Neural progenitor cell (in vitro differentiated cells): ENCODE results near the gene NOS1AP. TPM values are rescaled to one million over a fixed set of nuclear protein-coding genes. Genes with fewer than 3 reads are reported as not detected.

ENCODE experiments used
- DNase-seq: peaks from one replicate; pipeline ENCODE4 v3.0.0-alpha.2; 2016; ENCODE audit warnings: low spot score
- H2AFZ ChIP-seq: fragments of 200-600 bp; sonication (generic); replicated peaks from 2 replicates; pipeline ENCODE4 v1.6.1; 2016; ENCODE audit warnings: antibody characterized with exemption
- H3F3A ChIP-seq: fragments of 200-600 bp; sonication (generic); 2 replicates; pipeline ENCODE4 v1.6.1; 2016; ENCODE audit warnings: antibody characterized with exemption, low read depth
- H3K27ac ChIP-seq: fragments of 200-600 bp; sonication (generic); 2 replicates; pipeline ENCODE4 v1.5.1; 2016; ENCODE audit warnings: mild to moderate bottlenecking
- H3K27me3 ChIP-seq: fragments of 200-600 bp; sonication (generic); 2 replicates; pipeline ENCODE4 v1.6.1; 2016; ENCODE audit warnings: mild to moderate bottlenecking, moderate library complexity
- H3K36me3 ChIP-seq: fragments of 200-600 bp; sonication (generic); 2 replicates; pipeline ENCODE4 v1.5.1; 2016
- H3K4me1 ChIP-seq: fragments of 200-600 bp; sonication (generic); 2 replicates; pipeline ENCODE4 v1.6.1; 2016; ENCODE audit warnings: mixed run types
- H3K4me2 ChIP-seq: fragments of 200-600 bp; sonication (generic); 2 replicates; pipeline ENCODE4 v1.6.1; 2016
- H3K4me3 ChIP-seq: fragments of 200-600 bp; sonication (generic); 2 replicates; pipeline ENCODE4 v1.5.1; 2016
- H3K79me2 ChIP-seq: fragments of 200-600 bp; sonication (generic); 2 replicates; pipeline ENCODE4 v1.6.1; 2016; ENCODE audit warnings: low read depth
- H3K9ac ChIP-seq: fragments of 200-600 bp; sonication (generic); 2 replicates; pipeline ENCODE4 v1.6.1; 2016
- H3K9me3 ChIP-seq: fragments of 200-600 bp; sonication (generic); 2 replicates; pipeline ENCODE4 v1.5.1; 2016; ENCODE audit warnings: low read depth
- H4K20me1 ChIP-seq: fragments of 200-600 bp; sonication (generic); 2 replicates; pipeline ENCODE4 v1.6.1; 2016; ENCODE audit warnings: low read depth
- H3K27ac Mint-ChIP-seq: 3 replicates; pipeline ENCODE4 v1.8.0; 2021; ENCODE audit warnings: mixed read lengths
- H3K27me3 Mint-ChIP-seq: 2 replicates; pipeline ENCODE4 v1.8.0; 2022; ENCODE audit warnings: low read depth, mild to moderate bottlenecking, inconsistent platforms, moderate library complexity, mixed read lengths; ENCODE audit not compliant: insufficient read depth
- H3K36me3 Mint-ChIP-seq: 3 replicates; pipeline ENCODE4 v1.8.0; 2021; ENCODE audit warnings: mixed read lengths
- H3K4me1 Mint-ChIP-seq: 3 replicates; pipeline ENCODE4 v1.8.0; 2021; ENCODE audit warnings: mixed read lengths
- H3K4me3 Mint-ChIP-seq: 3 replicates; pipeline ENCODE4 v1.8.0; 2021; ENCODE audit warnings: mild to moderate bottlenecking, moderate library complexity, mixed read lengths
- H3K9me3 Mint-ChIP-seq: 3 replicates; pipeline ENCODE4 v1.8.0; 2020; ENCODE audit warnings: mixed read lengths
- CTCF ChIP-seq: fragments of 200-600 bp; sonication (generic); IDR thresholded peaks from 2 replicates; pipeline ENCODE4 v1.5.1; 2017; ENCODE audit warnings: antibody characterized with exemption, mild to moderate bottlenecking
- EZH2 ChIP-seq: fragments of 200-600 bp; sonication (generic); IDR thresholded peaks from 2 replicates; pipeline ENCODE4 v1.6.1; 2017; ENCODE audit warnings: antibody characterized with exemption, mild to moderate bottlenecking, moderate library complexity
- EZH2phosphoT487 ChIP-seq: fragments of 200-600 bp; sonication (generic); IDR thresholded peaks from 2 replicates; pipeline ENCODE4 v1.6.1; 2017; ENCODE audit warnings: antibody characterized with exemption
- total RNA-seq: library from RNA; depleted of rRNA; stranded (reverse); fragments of >200 nt; gene quantifications from 2 replicates; pipeline ENCODE4 v1.2.3, GENCODE V29; 2015; ENCODE audit warnings: low replicate concordance

NOS1AP gene
- total RNA-seq, 1 donor from 2014 or later: 2.4 TPM

- peaks cover 22% of the 10 kb centered on the region for H3K4me1 Mint-ChIP-seq
- Histone ChIP-seq H3F3A (peaks cover 17% of the 10 kb centered on the region), H3K9me3 (no peaks in the 10 kb centered on the region), H3K9ac (no peak overlapping the region), H3K27ac (no peak overlapping the region), H3K79me2 (no peaks in the 10 kb centered on the region), H4K20me1 (no peaks in the 10 kb centered on the region), H3K4me3 (no peak overlapping the region), H3K27me3 (peaks cover 61% of the 10 kb centered on the region), H2AFZ (no peak overlapping the region), H3K36me3 (no peaks in the 10 kb centered on the region), H3K4me1 (peaks cover 14% of the 10 kb centered on the region), H3K4me2 (no peak overlapping the region)
- no peak for DNase-seq
- peaks cover 5% of the 10 kb centered on the region for H3K36me3 Mint-ChIP-seq
- peaks cover 14% of the 10 kb centered on the region for H3K27me3 Mint-ChIP-seq
- TF ChIP-seq EZH2phosphoT487 (no peak), CTCF (no peak), EZH2 (no peak)
- no peak overlapping the region for H3K4me3 Mint-ChIP-seq
- H3K9me3 Mint-ChIP-seq: peaks cover 4% of the 10 kb centered on the region
- no peak overlapping the region for H3K27ac Mint-ChIP-seq
Observed at GRCh38 chr1:162025541-162025940, 44.0 kb upstream of the NOS1AP start.

- Histone ChIP-seq H2AFZ (no peak overlapping the region), H3F3A (peaks cover 10% of the 10 kb centered on the region), H3K9ac (no peak overlapping the region), H3K27ac (no peak overlapping the region), H3K79me2 (no peaks in the 10 kb centered on the region), H3K4me2 (no peak overlapping the region), H3K9me3 (no peaks in the 10 kb centered on the region), H3K27me3 (peaks cover 54% of the 10 kb centered on the region), H3K4me1 (peaks cover 6% of the 10 kb centered on the region), H3K36me3 (no peaks in the 10 kb centered on the region), H4K20me1 (no peaks in the 10 kb centered on the region), H3K4me3 (no peak overlapping the region)
- TF ChIP-seq EZH2phosphoT487: no peak
- no peak for TF ChIP-seq CTCF
- no peak for TF ChIP-seq EZH2
- no peak overlapping the region for H3K27ac Mint-ChIP-seq
- H3K9me3 Mint-ChIP-seq: peaks cover 4% of the 10 kb centered on the region
- peaks cover 13% of the 10 kb centered on the region for H3K4me1 Mint-ChIP-seq
- no peak for DNase-seq
- H3K4me3 Mint-ChIP-seq: no peak overlapping the region
- peaks cover 5% of the 10 kb centered on the region for H3K36me3 Mint-ChIP-seq
- H3K27me3 Mint-ChIP-seq: peaks cover 11% of the 10 kb centered on the region
Observed at GRCh38 chr1:162026881-162027280, 42.6 kb upstream of the NOS1AP start.

- Histone ChIP-seq H3K4me2 (no peak overlapping the region), H3F3A (no peaks in the 10 kb centered on the region), H3K27ac (no peak overlapping the region), H3K4me1 (no peaks in the 10 kb centered on the region), H3K4me3 (no peak overlapping the region), H3K79me2 (no peaks in the 10 kb centered on the region), H3K9ac (no peak overlapping the region), H3K9me3 (no peaks in the 10 kb centered on the region), H3K27me3 (peaks cover 43% of the 10 kb centered on the region), H2AFZ (no peak overlapping the region), H4K20me1 (no peaks in the 10 kb centered on the region), H3K36me3 (no peaks in the 10 kb centered on the region)
- Mint-ChIP-seq H3K27ac (no peak overlapping the region), H3K4me1 (peaks cover 4% of the 10 kb centered on the region), H3K9me3 (peaks cover 4% of the 10 kb centered on the region), H3K4me3 (no peak overlapping the region), H3K36me3 (peaks cover 5% of the 10 kb centered on the region), H3K27me3 (peaks cover 10% of the 10 kb centered on the region)
- no peak for DNase-seq
- TF ChIP-seq EZH2phosphoT487: no peak
Observed at GRCh38 chr1:162028726-162029125, 40.8 kb upstream of the NOS1AP start.

GRCh38 chr1:162029157-162029556, 40.3 kb upstream of the NOS1AP start:
- Histone ChIP-seq H3K36me3 (no peaks in the 10 kb centered on the region), H3K79me2 (no peaks in the 10 kb centered on the region), H3F3A (no peaks in the 10 kb centered on the region), H3K4me3 (no peak overlapping the region), H2AFZ (no peak overlapping the region), H4K20me1 (no peaks in the 10 kb centered on the region), H3K9ac (no peak overlapping the region), H3K4me2 (no peak overlapping the region), H3K4me1 (no peaks in the 10 kb centered on the region), H3K27me3 (peaks cover 44% of the 10 kb centered on the region), H3K9me3 (no peaks in the 10 kb centered on the region), H3K27ac (no peak overlapping the region)
- Mint-ChIP-seq H3K4me1 (peaks cover 4% of the 10 kb centered on the region), H3K9me3 (peaks cover 4% of the 10 kb centered on the region), H3K27ac (no peak overlapping the region), H3K27me3 (peaks cover 12% of the 10 kb centered on the region), H3K4me3 (no peak overlapping the region), H3K36me3 (peaks cover 5% of the 10 kb centered on the region)
- TF ChIP-seq CTCF (no peak), EZH2phosphoT487 (no peak), EZH2 (no peak)
- DNase-seq: no peak
